ENCODE results near the gene TNFRSF21. TPM values are rescaled to one million over a fixed set of nuclear protein-coding genes. Genes with fewer than 3 reads are reported as not detected.
A peak's percentile ranks its signal among the peaks of the same experiment; 100 is the strongest.

TNFRSF21 gene
- total RNA-seq, 1 experiment from 2014 or later, result 47.3 TPM

DNA sequence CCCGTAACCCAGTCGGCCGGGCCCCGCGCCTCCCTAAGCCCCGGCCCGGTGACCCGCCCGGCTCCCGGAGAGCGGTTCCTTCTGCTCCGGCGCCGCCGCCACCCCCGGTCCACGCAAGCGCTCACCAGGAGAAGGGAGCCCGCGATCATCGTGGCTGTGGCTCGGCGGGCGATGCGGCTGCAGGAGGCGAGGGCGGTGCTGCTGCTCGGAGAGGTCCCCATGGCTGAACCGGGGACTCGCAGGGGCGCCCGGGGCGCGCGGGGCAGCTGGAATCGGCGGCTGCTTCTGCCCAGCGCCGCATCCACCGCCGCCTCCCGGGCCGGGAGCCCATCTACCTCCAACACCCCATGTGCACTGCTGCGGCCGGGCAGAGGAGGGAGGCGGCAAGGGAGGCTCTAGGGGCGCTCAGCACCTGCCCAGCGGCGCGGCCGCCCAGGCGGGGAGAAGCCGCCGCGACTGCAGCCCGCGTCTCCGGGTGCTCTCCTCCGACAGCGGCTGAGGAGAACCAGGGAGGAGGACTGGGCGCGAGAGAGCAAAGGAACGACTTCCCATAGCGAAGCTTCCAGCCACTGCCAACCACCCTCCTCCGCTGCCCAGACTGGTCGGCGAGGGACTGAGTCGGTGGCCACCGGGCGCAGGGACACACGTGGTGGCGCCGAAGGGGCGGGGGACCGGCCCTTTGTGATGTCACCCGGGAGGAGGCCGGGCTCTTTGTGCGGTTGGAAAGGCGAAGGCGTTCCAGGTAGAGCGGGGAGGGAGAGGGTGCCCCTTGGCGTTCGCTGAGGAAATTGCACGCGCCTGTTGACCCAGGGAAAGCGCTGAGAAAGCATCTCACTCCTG, at the start of gene TNFRSF21 (continued):
- TF ChIP-seq, protein P1, sequence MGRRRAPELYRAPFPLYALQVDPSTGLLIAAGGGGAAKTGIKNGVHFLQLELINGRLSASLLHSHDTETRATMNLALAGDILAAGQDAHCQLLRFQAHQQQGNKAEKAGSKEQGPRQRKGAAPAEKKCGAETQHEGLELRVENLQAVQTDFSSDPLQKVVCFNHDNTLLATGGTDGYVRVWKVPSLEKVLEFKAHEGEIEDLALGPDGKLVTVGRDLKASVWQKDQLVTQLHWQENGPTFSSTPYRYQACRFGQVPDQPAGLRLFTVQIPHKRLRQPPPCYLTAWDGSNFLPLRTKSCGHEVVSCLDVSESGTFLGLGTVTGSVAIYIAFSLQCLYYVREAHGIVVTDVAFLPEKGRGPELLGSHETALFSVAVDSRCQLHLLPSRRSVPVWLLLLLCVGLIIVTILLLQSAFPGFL (CRISPR knock-in tag; IDR thresholded peaks at IDR 0.05; ENCODE audit: borderline replicate concordance), result 0 out of 2 replicates have a peak, but pooled peaks have one; percentile 61
- TF ChIP-seq TCF7 (CRISPR knock-in tag; IDR thresholded peaks at IDR 0.05; ENCODE audit: low read depth) (no peak; the same call in 1 of the 2 replicates), CBFB (CRISPR knock-in tag; IDR thresholded peaks at IDR 0.05; ENCODE audit: low read depth) (0 out of 2 replicates have a peak, but pooled peaks have one; percentile 60), ZNF396 (CRISPR knock-in tag; IDR thresholded peaks at IDR 0.05; ENCODE audit: borderline replicate concordance) (no peak), TP53 (CRISPR knock-in tag; IDR thresholded peaks at IDR 0.05) (0 out of 2 replicates have a peak, but pooled peaks have one; percentile 65), ZNF232 (CRISPR knock-in tag; IDR thresholded peaks at IDR 0.05) (peak; percentile 94; the same call in 1 of the 2 replicates)
- TF ChIP-seq, protein P2, sequence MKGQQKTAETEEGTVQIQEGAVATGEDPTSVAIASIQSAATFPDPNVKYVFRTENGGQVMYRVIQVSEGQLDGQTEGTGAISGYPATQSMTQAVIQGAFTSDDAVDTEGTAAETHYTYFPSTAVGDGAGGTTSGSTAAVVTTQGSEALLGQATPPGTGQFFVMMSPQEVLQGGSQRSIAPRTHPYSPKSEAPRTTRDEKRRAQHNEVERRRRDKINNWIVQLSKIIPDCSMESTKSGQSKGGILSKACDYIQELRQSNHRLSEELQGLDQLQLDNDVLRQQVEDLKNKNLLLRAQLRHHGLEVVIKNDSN (CRISPR knock-in tag; IDR thresholded peaks at IDR 0.05), result peak; percentile 83

DNA sequence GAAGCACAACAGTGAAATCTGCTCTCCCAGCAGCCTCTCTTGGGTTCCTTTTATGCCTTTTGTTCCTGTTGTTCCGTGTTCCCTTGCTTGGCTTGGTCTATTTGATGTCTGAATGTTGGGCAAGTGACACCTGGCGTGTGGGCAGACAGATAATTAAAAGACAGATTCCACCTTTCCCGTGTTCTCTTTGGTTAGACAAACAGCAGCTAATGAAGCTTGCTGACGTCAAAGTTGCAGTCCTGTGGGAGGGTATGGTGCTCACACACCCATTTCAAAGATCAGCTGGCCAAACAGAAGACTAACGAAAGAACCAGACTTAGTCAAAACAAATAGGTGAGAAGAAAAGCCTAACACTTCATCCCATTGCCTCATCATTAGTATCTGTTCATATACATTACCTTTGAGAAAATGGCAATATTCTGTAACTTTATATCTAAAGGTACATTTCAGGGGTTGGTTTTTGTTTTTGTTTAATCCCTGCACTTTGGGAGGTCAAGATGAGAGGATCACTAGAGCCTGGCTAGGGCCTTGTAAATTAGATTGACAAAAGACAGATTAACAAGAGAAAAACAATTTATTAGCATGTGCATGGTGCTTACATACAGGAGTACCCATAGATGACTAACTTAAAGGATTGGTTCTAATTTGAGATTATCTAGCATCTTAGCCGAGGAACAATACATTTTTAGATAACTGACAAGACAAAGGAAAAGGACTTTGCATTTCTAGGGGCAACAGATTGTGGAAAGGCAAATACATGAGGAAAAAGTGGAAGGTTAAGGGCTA, 48.9 kb upstream of the TNFRSF21 start:
- CTCF ChIA-PET, result no interaction called here
- H3K9me3 Mint-ChIP-seq, result peaks cover 5% of the 10 kb centered on the region; the same call in 1 of the 2 replicates
- ATAC-seq (peak; percentile 92), DNase-seq (ENCODE audit: low spot score) (no peak)
- TF ChIP-seq GTF2I (CRISPR knock-in tag; conservative IDR thresholded peaks at IDR 0.05), result 0 out of 2 replicates have a peak, but pooled peaks have one; percentile 18
- TF ChIP-seq, protein P3, sequence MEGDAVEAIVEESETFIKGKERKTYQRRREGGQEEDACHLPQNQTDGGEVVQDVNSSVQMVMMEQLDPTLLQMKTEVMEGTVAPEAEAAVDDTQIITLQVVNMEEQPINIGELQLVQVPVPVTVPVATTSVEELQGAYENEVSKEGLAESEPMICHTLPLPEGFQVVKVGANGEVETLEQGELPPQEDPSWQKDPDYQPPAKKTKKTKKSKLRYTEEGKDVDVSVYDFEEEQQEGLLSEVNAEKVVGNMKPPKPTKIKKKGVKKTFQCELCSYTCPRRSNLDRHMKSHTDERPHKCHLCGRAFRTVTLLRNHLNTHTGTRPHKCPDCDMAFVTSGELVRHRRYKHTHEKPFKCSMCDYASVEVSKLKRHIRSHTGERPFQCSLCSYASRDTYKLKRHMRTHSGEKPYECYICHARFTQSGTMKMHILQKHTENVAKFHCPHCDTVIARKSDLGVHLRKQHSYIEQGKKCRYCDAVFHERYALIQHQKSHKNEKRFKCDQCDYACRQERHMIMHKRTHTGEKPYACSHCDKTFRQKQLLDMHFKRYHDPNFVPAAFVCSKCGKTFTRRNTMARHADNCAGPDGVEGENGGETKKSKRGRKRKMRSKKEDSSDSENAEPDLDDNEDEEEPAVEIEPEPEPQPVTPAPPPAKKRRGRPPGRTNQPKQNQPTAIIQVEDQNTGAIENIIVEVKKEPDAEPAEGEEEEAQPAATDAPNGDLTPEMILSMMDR (IDR thresholded peaks at IDR 0.05), result no peak
- H3K36me3 Mint-ChIP-seq, result no peaks in the 10 kb centered on the region
- no peak overlapping the region for H3K4me3 Mint-ChIP-seq
- H3K4me1 Mint-ChIP-seq, result peaks cover 31% of the 10 kb centered on the region
- H3K27ac Mint-ChIP-seq, result no peak overlapping the region
- H3K27me3 Mint-ChIP-seq (ENCODE audit: low read depth), result peaks cover 19% of the 10 kb centered on the region
- POLR2A ChIA-PET, result no interaction called here

DNA sequence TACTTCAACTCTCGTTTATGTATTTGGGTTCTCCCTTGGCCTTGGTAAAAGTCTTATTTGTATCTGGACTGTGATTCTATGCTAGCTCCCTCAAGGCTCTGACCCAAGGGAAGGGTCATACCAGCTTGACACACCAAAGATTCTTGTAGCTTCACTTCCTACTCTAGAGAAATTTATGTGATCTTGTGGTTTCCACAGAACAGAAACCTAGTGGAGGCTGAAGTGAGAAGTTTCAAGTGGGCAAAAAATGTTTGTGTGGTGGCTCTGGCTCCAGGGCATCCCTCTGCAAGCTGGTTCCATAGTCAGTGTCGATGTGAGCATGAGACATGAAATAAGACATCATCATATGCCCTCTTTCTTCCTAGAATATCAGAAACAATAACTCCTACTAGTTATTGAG, 48.1 kb upstream of the TNFRSF21 start:
- Mint-ChIP-seq H3K27ac (no peak overlapping the region), H3K4me3 (no peak overlapping the region), H3K4me1 (peaks cover 31% of the 10 kb centered on the region), H3K9me3 (peaks cover 5% of the 10 kb centered on the region; the same call in 1 of the 2 replicates), H3K36me3 (no peaks in the 10 kb centered on the region), H3K27me3 (ENCODE audit: low read depth) (peaks cover 19% of the 10 kb centered on the region)
- CTCF ChIA-PET, result no interaction called here
- ATAC-seq (no peak), DNase-seq (ENCODE audit: low spot score) (no peak)
- POLR2A ChIA-PET, result no interaction called here
- TF ChIP-seq, protein P4, sequence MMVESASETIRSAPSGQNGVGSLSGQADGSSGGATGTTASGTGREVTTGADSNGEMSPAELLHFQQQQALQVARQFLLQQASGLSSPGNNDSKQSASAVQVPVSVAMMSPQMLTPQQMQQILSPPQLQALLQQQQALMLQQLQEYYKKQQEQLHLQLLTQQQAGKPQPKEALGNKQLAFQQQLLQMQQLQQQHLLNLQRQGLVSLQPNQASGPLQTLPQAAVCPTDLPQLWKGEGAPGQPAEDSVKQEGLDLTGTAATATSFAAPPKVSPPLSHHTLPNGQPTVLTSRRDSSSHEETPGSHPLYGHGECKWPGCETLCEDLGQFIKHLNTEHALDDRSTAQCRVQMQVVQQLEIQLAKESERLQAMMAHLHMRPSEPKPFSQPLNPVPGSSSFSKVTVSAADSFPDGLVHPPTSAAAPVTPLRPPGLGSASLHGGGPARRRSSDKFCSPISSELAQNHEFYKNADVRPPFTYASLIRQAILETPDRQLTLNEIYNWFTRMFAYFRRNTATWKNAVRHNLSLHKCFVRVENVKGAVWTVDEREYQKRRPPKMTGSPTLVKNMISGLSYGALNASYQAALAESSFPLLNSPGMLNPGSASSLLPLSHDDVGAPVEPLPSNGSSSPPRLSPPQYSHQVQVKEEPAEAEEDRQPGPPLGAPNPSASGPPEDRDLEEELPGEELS (CRISPR knock-in tag; IDR thresholded peaks at IDR 0.05), result no peak
- TF ChIP-seq MXD4 (CRISPR knock-in tag; IDR thresholded peaks at IDR 0.05; ENCODE audit: borderline replicate concordance) (no peak), ZNF317 (CRISPR knock-in tag; IDR thresholded peaks at IDR 0.05; ENCODE audit: borderline replicate concordance, low read depth) (no peak), TEAD4 (CRISPR knock-in tag; IDR thresholded peaks at IDR 0.05) (no peak)

Data from WTC11 (cell line).